ENCODE data around the gene RIC8B. TPM values are rescaled to one million over a fixed set of nuclear protein-coding genes. Genes with fewer than 3 reads are reported as not detected.
A peak's percentile ranks its signal among the peaks of the same experiment; 100 is the strongest.

The RIC8B gene
- total and polyA plus RNA-seq, 7 experiments from 2014 or later: 8.0 to 21.1 (median 13.4) TPM

- ChIA-PET POLR2A (interaction anchor here (0.6 to 2.8 kb wide), 5 partner anchors 9 to 57 kb away, joined by 3 to 13 read pairs (median 4); partner anchors contain the start of gene RIC8B), CTCF (interaction anchor here (0.6 kb wide), 1 partner anchor 13 kb away, joined by 3 read pairs; no protein-coding TSS in a partner anchor)
- Histone ChIP-seq H3K27ac (ENCODE audit: low read depth, low read length) (no peak overlapping the region), H3K4me3 (ENCODE audit: low read length) (no peak overlapping the region), H3K27me3 (ENCODE audit: control insufficient read depth in 2 of 2, insufficient read depth in 2 of 2, low read length in 2 of 2) (no peaks in the 10 kb centered on the region), H3K36me3 (ENCODE audit: control insufficient read depth in 2 of 3, insufficient read depth in 3 of 3, low read length in 3 of 3) (no peaks in the 10 kb centered on the region), H3K4me1 (ENCODE audit: control insufficient read depth in 2 of 2, insufficient read depth in 2 of 2, low read length in 2 of 2) (peaks cover 0 to 4% of the 10 kb centered on the region in 2 donors), H3K9me3 (ENCODE audit: control insufficient read depth in 2 of 3, low read length in 3 of 3) (no peaks in the 10 kb centered on the region)
- peaks cover 6 to 35% (median 18%) of the 10 kb centered on the region in 7 donors for H3K4me1 Mint-ChIP-seq
- no peaks in the 10 kb centered on the region for H3K36me3 Mint-ChIP-seq
- H3K9me3 Mint-ChIP-seq: no peaks in the 10 kb centered on the region
- peak overlapping the region in 7 of 10 donors; percentile 2 to 38 (median 29) for H3K4me3 Mint-ChIP-seq
- peak overlapping the region in 5 of 9 donors; percentile 9 to 66 (median 22) for H3K27ac Mint-ChIP-seq
- ATAC-seq (no peak), DNase-seq (no peak)
- H3K27me3 Mint-ChIP-seq: peaks cover 0 to 22% (median 0%) of the 10 kb centered on the region in 5 donors
- intact Hi-C loops (cut with micrococcal nuclease): no loop called here
Measured at GRCh38 chr12:106766393-106766826, 8.1 kb upstream of the RIC8B start.

DNA sequence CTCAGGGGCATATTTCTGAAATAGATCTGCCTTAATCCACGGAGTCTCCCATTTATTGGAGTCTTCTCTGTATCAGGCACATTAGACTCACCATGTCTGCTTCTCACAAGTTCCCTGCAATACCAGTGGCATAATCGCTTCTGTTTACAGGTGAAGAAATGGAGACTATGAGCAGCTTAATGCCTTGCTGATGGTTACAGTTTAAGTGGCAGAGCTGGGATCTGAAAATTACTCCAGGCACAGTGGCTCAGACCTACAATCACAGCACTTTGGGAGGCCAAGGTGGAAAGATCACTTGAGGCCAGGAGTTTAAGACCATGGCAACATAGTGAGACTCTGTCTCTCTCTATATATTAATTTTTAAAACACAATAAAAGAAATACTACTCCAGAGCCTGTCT lies 7.3 kb upstream of the RIC8B start:
- Mint-ChIP-seq H3K27me3 (peaks cover 0 to 22% (median 0%) of the 10 kb centered on the region in 5 donors), H3K36me3 (no peaks in the 10 kb centered on the region), H3K4me1 (peaks cover 6 to 35% (median 13%) of the 10 kb centered on the region in 7 donors), H3K4me3 (peak overlapping the region in 3 of 10 donors; percentile 8 to 38 (median 27)), H3K9me3 (no peaks in the 10 kb centered on the region), H3K27ac (peak overlapping the region in 2 of 9 donors; percentile 18 to 64)
- H3K4me1 ChIP-seq (ENCODE audit: control insufficient read depth in 2 of 2, insufficient read depth in 2 of 2, low read length in 2 of 2): peaks cover 0 to 4% of the 10 kb centered on the region in 2 donors
- no peaks in the 10 kb centered on the region for H3K27me3 ChIP-seq (ENCODE audit: control insufficient read depth in 2 of 2, insufficient read depth in 2 of 2, low read length in 2 of 2)
- H3K36me3 ChIP-seq (ENCODE audit: control insufficient read depth in 2 of 3, insufficient read depth in 3 of 3, low read length in 3 of 3): no peaks in the 10 kb centered on the region
- H3K27ac ChIP-seq (ENCODE audit: low read depth, low read length): no peak overlapping the region
- DNase-seq (no peak), ATAC-seq (no peak)
- intact Hi-C loops (cut with micrococcal nuclease): no loop called here
- no peak overlapping the region for H3K4me3 ChIP-seq (ENCODE audit: low read length)
- ChIA-PET POLR2A (interaction anchor here (0.6 to 2.8 kb wide), 3 partner anchors 12 to 726 kb away, joined by 4 to 13 read pairs (median 4); no protein-coding TSS in a partner anchor), CTCF (interaction anchor here (0.6 kb wide), 2 partner anchors 19 to 325 kb away, joined by 3 read pairs; no protein-coding TSS in a partner anchor)
- H3K9me3 ChIP-seq (ENCODE audit: control insufficient read depth in 2 of 3, low read length in 3 of 3): no peaks in the 10 kb centered on the region

DNA sequence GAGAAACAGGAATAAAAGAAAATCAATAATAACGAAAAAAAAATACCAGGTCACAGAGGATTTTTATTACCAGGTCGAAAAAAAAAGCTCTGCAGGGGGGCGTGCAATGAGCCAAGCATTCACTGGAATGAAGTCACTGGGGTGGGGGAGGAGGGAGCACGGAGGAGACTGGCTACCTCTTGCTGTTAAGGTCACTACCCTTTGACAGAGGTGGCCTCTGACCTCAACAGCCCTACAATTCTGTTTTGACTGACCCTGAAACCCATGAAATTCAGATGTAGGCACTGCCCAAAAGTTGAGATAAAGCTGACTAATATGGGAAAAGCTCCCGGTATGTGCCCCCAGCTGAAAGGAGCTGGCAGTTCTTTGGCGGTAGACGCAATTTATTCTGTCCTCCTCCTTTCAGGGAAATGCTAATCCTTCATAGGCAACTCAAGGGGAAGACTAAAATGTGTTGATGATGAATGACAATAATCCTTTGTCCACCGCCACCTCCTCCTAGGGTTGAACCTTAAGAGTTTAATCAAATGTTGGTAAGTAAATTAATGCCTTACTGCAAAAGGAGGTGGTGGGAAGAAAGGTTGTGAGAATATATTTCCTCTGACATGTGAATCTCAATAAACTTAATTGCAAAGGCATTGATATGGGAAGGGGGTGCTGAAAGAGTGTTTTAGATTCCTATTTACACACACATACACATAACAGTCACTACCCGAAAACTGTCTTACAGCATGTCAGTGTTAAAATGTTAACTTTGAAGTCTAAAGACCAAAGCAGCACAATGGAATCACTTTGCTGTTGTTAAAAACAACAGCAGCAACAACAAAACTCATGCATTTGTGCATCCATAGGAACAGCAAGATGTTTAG lies 6.3 kb upstream of the RIC8B start:
- Mint-ChIP-seq H3K27ac (no peak overlapping the region), H3K27me3 (peaks cover 0 to 22% (median 0%) of the 10 kb centered on the region in 5 donors), H3K4me3 (no peak overlapping the region), H3K9me3 (no peaks in the 10 kb centered on the region), H3K4me1 (peaks cover 6 to 35% (median 13%) of the 10 kb centered on the region in 7 donors), H3K36me3 (no peaks in the 10 kb centered on the region)
- ChIA-PET CTCF (no interaction called here), POLR2A (interaction anchor here (0.6 to 1.0 kb wide), 2 partner anchors 20 to 725 kb away, joined by 4 read pairs; no protein-coding TSS in a partner anchor)
- intact Hi-C loops (cut with micrococcal nuclease): no loop called here
- DNase-seq (no peak), ATAC-seq (no peak)
- Histone ChIP-seq H3K9me3 (ENCODE audit: control insufficient read depth in 2 of 3, low read length in 3 of 3) (no peaks in the 10 kb centered on the region), H3K4me1 (ENCODE audit: control insufficient read depth in 2 of 2, insufficient read depth in 2 of 2, low read length in 2 of 2) (peaks cover 0 to 4% of the 10 kb centered on the region in 2 donors), H3K36me3 (ENCODE audit: control insufficient read depth in 2 of 3, insufficient read depth in 3 of 3, low read length in 3 of 3) (no peaks in the 10 kb centered on the region), H3K27me3 (ENCODE audit: control insufficient read depth in 2 of 2, insufficient read depth in 2 of 2, low read length in 2 of 2) (no peaks in the 10 kb centered on the region), H3K4me3 (ENCODE audit: low read length) (no peak overlapping the region), H3K27ac (ENCODE audit: low read depth, low read length) (no peak overlapping the region)

DNA sequence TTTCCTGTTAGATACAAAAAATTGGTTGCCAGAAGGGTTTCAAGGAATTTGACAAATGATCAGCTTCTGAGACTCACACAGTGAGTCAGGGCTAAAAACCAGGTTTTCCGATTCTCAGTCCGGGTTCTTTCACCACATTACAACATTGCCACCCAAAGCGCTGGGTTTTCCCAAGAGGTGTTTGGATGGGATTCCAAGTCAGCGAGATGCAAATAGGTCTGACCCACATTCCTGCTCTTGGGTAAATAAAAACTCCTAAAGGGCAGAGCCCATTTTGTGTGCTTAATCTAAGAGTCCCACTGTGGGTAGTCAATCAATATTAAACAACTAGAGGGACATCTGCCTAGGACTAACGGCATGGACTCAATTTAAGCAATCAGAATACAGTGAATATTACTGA lies 5.4 kb upstream of the RIC8B start:
- H3K36me3 Mint-ChIP-seq: no peaks in the 10 kb centered on the region
- peaks cover 4 to 5% of the 10 kb centered on the region in 2 donors for H3K4me1 ChIP-seq (ENCODE audit: control insufficient read depth in 2 of 2, insufficient read depth in 2 of 2, low read length in 2 of 2)
- peaks cover 7 to 42% (median 19%) of the 10 kb centered on the region in 7 donors for H3K4me1 Mint-ChIP-seq
- peaks cover 0 to 22% (median 0%) of the 10 kb centered on the region in 5 donors for H3K27me3 Mint-ChIP-seq
- no peak overlapping the region for H3K27ac ChIP-seq (ENCODE audit: low read depth, low read length)
- no peak overlapping the region for H3K4me3 Mint-ChIP-seq
- DNase-seq (no peak), ATAC-seq (no peak)
- no peak overlapping the region for H3K4me3 ChIP-seq (ENCODE audit: low read length)
- H3K9me3 ChIP-seq (ENCODE audit: control insufficient read depth in 2 of 3, low read length in 3 of 3): no peaks in the 10 kb centered on the region
- no peaks in the 10 kb centered on the region for H3K27me3 ChIP-seq (ENCODE audit: control insufficient read depth in 2 of 2, insufficient read depth in 2 of 2, low read length in 2 of 2)
- H3K36me3 ChIP-seq (ENCODE audit: control insufficient read depth in 2 of 3, insufficient read depth in 3 of 3, low read length in 3 of 3): no peaks in the 10 kb centered on the region
- intact Hi-C loops (cut with micrococcal nuclease): no loop called here
- CTCF ChIA-PET: no interaction called here
- H3K27ac Mint-ChIP-seq: peak overlapping the region in 1 of 9 donors; percentile 25
- no peaks in the 10 kb centered on the region for H3K9me3 Mint-ChIP-seq
- POLR2A ChIA-PET: interaction anchor here (1.0 kb wide), 1 partner anchor 21 kb away, joined by 4 read pairs; no protein-coding TSS in a partner anchor

DNA sequence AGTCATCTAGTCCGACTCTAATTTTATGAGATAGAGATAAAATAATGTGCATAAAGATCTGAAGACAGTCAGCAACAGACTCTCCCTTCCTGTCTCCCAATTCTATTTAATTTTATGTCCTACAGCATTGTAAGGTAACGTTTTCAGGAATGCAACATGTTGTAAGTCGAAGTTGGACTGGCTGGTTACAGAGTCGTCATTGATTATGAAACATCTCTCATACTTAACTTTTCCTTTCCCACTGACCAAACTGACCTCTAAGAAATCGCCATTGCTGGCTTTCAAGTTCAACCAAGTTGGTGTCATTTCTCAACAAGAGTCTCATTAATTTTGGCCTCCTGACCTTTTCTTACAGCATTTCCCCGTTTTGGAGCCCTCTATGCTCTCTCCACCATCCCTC lies 4.9 kb upstream of the RIC8B start:
- H3K36me3 Mint-ChIP-seq: no peaks in the 10 kb centered on the region
- Histone ChIP-seq H3K27me3 (ENCODE audit: control insufficient read depth in 2 of 2, insufficient read depth in 2 of 2, low read length in 2 of 2) (no peaks in the 10 kb centered on the region), H3K27ac (ENCODE audit: low read depth, low read length) (no peak overlapping the region), H3K4me1 (ENCODE audit: control insufficient read depth in 2 of 2, insufficient read depth in 2 of 2, low read length in 2 of 2) (peaks cover 4 to 5% of the 10 kb centered on the region in 2 donors), H3K4me3 (ENCODE audit: low read length) (no peak overlapping the region), H3K9me3 (ENCODE audit: control insufficient read depth in 2 of 3, low read length in 3 of 3) (no peaks in the 10 kb centered on the region), H3K36me3 (ENCODE audit: control insufficient read depth in 2 of 3, insufficient read depth in 3 of 3, low read length in 3 of 3) (peaks cover 0 to 4% (median 0%) of the 10 kb centered on the region in 3 experiments)
- no peaks in the 10 kb centered on the region for H3K9me3 Mint-ChIP-seq
- CTCF ChIA-PET: no interaction called here
- intact Hi-C loops (cut with micrococcal nuclease): no loop called here
- peaks cover 9 to 44% (median 22%) of the 10 kb centered on the region in 7 donors for H3K4me1 Mint-ChIP-seq
- ATAC-seq (no peak), DNase-seq (no peak)
- H3K27me3 Mint-ChIP-seq: peaks cover 0 to 22% (median 0%) of the 10 kb centered on the region in 5 donors
- H3K27ac Mint-ChIP-seq: no peak overlapping the region
- POLR2A ChIA-PET: interaction anchor here (1.0 kb wide), 1 partner anchor 22 kb away, joined by 4 read pairs; no protein-coding TSS in a partner anchor
- no peak overlapping the region for H3K4me3 Mint-ChIP-seq

DNA sequence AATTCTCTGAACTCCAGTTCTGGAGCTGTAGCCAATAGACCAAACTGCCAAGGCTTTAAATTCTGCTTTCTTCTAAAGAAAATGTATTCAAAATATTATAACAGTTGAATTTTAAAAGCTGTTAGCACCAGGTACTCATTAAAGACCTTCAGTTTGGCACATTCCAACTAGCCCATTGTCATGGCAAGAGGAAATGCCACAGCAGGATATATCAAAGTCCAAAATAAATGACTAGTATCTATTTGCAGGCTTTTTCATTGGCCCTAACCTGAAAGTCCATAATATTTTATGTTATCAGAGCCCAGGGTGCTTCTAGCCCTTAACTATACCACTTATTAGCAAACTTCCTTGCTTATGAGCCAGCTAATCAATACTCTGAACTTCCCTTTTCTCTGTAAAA lies 3.1 kb upstream of the RIC8B start:
- Mint-ChIP-seq H3K36me3 (no peaks in the 10 kb centered on the region), H3K4me1 (peaks cover 24 to 57% (median 35%) of the 10 kb centered on the region in 7 donors), H3K4me3 (no peak overlapping the region), H3K27ac (no peak overlapping the region), H3K9me3 (no peaks in the 10 kb centered on the region), H3K27me3 (peaks cover 0 to 20% (median 0%) of the 10 kb centered on the region in 5 donors)
- Histone ChIP-seq H3K27ac (ENCODE audit: low read depth, low read length) (no peak overlapping the region), H3K4me3 (ENCODE audit: low read length) (no peak overlapping the region), H3K4me1 (ENCODE audit: control insufficient read depth in 2 of 2, insufficient read depth in 2 of 2, low read length in 2 of 2) (peaks cover 4 to 19% of the 10 kb centered on the region in 2 donors), H3K27me3 (ENCODE audit: control insufficient read depth in 2 of 2, insufficient read depth in 2 of 2, low read length in 2 of 2) (no peaks in the 10 kb centered on the region), H3K9me3 (ENCODE audit: control insufficient read depth in 2 of 3, low read length in 3 of 3) (no peaks in the 10 kb centered on the region), H3K36me3 (ENCODE audit: control insufficient read depth in 2 of 3, insufficient read depth in 3 of 3, low read length in 3 of 3) (peaks cover 0 to 7% (median 0%) of the 10 kb centered on the region in 3 experiments)
- DNase-seq: no peak
- CTCF ChIA-PET: no interaction called here
- POLR2A ChIA-PET: interaction anchor here (0.6 to 0.8 kb wide), 3 partner anchors 9 to 85 kb away, joined by 3 read pairs; no protein-coding TSS in a partner anchor
- intact Hi-C loops (cut with micrococcal nuclease): loop anchor here (5.0 to 10.0 kb wide), 3 partner anchors 34 to 1667 kb away; partner anchors contain the start of genes PRDM4 (in 1 of the 2) and WASHC4 (in 1 of the 2)
- ATAC-seq: no peak

Data from naive thymus-derived CD4-positive, alpha-beta T cell (primary cell).